Stimulated activated CD8-positive, alpha-beta memory T cell treated with anti-CD3 and anti-CD28 coated beads, Interleukin-7, amount 100 ng/mL, for 24 hours (primary cell): ENCODE measurements around the gene MAG.
A peak's percentile ranks its signal among the peaks of the same experiment; 100 is the strongest.

ENCODE experiments used
- DNase-seq: peaks from one replicate; pipeline ENCODE4 v3.0.0-alpha.2; 2020; ENCODE audit warnings: low read depth

MAG gene

GRCh38 chr19:35265126-35265899, 26.6 kb upstream of the MAG start:
- no peak for DNase-seq

- DNase-seq, result no peak
Measured at GRCh38 chr19:35265900-35266519, 26.0 kb upstream of the MAG start.

DNA sequence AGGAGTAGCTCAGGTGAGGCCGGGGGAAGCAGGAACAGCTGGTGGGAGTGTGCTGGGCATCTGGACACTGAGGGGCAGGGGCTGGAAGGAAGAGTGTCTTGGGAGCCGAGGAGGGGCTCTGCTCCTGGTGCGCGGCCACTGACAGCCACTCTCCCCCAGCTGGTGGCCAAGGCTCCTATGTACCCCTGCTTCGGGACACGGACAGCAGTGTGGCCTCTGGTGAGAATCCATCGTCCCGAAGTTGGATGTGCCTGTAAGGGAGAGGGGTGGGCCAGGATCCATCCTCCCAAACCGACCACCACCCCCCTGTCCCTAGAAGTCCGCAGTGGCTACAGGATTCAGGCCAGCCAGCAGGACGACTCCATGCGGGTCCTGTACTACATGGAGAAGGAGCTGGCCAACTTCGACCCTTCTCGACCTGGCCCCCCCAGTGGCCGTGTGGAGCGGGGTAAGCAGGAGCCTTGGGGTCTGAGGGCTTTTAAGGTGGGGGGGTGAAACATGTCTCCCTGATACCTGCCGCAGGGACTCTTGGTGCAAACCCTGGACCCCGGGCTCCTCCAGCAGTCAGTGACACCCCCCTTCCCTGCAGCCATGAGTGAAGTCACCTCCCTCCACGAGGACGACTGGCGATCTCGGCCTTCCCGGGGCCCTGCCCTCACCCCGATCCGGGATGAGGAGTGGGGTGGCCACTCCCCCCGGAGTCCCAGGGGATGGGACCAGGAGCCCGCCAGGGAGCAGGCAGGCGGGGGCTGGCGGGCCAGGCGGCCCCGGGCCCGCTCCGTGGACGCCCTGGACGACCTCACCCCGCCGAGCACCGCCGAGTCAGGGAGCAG, 25.2 kb upstream of the MAG start:
- DNase-seq, result no peak

DNA sequence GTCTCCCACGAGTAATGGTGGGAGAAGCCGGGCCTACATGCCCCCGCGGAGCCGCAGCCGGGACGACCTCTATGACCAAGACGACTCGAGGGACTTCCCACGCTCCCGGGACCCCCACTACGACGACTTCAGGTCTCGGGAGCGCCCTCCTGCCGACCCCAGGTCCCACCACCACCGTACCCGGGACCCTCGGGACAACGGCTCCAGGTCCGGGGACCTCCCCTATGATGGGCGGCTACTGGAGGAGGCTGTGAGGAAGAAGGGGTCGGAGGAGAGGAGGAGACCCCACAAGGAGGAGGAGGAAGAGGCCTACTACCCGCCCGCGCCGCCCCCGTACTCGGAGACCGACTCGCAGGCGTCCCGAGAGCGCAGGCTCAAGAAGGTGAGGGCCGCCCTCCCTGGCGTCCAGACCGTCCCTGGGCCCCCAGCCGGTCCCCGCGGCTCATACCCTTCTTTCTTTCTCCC, 24.6 kb upstream of the MAG start:
- DNase-seq, result peak; percentile 33

DNA sequence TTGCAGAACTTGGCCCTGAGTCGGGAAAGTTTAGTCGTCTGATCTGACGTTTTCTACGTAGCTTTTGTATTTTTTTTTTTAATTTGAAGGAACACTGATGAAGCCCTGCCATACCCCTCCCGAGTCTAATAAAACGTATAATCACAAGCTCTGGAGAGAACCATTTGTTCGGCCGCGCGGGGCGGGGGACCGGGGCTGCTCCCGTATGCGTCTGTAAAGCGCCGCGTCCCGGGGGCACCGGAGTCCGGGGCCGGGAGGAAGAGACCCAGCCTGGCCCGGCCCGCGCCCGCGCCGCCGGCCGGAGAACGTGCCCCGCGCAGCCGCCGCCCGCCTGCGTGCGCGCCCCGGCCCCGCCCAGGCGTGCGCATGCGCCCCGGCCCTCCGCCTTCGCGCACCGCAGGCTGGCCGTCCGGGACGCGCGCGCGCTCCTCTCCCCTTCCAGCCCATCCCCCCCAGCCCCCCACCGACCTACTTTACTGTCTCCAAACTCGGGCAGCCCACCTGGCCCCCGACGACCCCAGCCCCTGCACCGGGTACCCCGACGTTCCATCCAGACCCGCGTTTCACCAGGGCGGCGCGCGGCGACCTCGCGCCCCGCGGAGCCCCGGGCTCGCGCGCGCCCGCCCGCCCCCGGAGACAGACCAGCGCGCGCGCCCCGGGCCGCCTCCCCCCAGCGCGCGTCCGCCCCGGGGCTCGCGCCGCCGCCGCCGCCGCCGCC, 24.0 kb upstream of the MAG start:
- DNase-seq, result peak; percentile 48

DNA sequence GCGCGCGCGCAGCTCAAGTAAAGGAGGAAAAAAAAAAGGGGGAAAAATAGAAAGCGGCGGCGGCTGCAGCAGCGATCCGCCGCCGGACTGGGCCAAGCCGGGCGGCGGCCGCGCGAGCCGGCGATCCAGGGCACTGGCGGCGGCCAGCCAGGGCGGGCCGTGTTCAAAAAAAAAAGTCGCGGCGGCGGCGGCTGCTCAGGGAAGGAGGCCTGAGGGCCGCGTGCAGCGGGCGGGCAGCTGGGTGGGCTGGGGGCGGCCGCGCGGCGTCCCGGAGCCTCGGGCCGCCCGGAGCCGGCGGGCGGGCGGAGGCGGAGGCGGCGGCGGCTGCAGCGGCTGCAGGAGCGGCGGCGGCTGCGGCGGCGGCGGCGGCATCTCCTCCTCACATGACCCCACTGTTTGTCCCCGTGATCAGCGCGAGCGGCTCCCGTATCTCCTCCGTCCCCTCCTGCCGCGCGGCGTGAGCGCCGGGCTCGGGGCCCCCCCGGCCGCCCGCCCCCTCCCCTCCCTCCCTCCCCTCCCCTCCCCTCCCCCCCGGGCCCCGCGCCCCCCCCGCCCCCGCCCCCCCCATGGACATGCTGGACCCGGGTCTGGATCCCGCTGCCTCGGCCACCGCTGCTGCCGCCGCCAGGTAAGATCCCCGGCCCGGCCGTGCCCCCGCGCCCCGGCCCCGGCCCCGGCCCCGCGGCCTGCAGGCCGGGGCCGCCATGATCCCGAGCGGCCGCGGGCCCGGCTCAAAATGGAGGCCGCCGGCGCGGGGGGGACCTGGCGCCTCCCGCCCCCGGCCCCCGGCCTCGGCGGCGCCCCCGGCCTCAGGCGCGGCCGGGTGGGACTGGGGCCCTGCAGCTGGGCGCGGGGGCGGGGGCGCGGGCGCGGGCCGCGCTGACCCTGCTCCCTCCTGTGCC, 23.2 kb upstream of the MAG start, which contains the start of gene USF2:
USF2 (plus strand) TSS at position 427 of the 902 bp plus-strand sequence; CDS start at position 567, 140 bp downstream.
- no peak for DNase-seq

- peak; percentile 43 for DNase-seq
Measured at GRCh38 chr19:35269438-35270117, 22.4 kb upstream of the MAG start.

GRCh38 chr19:35270381-35270811, 21.6 kb upstream of the MAG start:
- DNase-seq, result no peak

DNA sequence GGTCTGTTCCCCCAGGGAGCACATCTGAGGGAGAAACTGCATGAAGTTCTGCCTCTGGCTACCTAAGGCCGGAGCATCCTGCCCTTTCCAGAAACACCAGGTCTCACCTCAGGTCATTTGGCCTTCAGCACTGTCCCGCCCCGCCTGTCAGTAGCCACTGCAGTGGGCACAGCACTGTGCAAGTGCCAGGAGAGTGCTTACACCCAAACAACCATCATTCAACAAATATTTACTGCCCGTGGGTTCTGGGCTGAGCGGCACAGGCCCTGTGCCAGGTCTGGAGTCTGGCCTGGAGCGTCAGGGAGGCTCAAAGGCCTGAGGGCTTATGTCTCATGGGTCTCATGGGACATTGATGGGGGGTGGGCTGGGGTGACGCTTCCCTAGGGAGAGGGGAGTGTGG, 20.4 kb upstream of the MAG start:
- no peak for DNase-seq

- DNase-seq, result no peak
Measured at GRCh38 chr19:35272122-35272719, 19.7 kb upstream of the MAG start.

- DNase-seq, result no peak
Measured at GRCh38 chr19:35272954-35273649, 18.9 kb upstream of the MAG start.

DNA sequence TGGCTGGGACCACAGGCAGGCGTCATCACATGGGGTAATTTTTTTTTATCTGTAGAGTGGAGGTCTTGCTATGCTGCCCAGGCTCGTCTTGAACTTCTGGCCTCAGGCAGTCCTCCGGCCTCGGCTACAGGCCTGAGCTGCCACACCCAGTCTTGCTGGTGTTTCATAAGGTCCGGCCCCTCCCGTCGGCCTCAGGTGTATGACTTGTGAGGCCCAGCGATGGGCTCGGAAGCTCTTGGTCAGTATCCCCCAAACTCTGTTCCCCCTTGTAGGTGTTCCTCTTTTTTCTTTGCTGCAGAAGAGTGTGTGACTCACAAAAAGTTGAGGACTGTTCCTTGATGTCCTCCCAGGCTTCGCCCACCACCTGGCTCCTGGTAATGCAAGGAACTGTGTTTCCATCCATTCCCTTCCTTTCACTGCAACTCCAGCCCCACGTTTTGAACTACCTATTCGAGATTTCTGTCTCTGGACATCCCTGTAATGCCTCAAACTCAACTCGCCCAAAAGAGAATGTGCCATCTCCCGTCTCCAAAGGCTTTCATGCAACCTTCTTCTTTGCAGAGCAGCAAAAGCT, 18.2 kb upstream of the MAG start:
- DNase-seq, result no peak

DNA sequence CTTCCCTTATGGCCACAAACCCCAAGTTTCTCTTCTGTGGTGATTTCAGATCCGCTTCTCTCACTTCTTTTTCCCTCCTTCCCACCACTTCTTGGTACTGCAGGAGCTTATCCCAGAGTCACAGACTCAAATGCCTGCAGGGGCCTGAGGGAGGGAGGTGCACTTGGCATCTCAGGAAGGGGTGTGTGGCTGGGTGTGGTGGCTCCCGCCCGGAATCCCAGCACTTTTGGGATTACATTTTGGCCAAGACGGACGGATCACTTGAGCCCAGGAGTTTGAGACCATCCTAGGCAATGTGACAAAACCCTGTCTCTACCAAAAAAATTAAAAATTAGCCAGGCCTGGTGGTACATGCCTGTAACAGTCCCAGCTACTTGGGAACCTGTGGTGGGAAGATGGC, 17.6 kb upstream of the MAG start:
- DNase-seq, result no peak

DNA sequence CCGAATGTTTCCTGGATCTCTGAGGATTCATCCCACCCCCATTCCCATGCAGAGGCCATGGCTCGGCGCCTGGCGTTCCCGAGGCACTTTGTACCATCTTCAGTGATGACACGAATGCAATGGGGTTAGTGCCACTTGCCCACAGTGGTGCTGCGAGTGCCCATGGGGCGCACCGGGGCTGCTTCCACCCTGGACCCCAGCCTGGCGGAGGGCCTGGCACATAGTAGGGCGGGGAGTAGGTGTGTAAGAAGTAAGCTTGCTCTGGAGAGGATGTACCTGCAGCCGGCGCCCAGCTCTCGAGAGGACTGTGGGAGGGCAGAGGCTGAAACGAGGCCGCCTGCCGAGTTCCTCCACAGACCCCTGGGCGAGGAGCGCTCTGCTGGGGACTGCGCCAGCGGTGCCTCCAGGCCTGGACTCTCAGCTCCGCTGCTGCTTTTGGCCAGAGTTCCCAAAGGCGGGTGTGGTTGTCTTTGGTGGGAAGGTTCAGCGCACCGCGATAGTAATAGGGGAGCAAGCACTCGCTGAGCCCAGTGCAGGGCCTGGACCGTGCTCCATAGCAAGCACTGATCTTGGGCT, 15.2 kb upstream of the MAG start:
- no peak for DNase-seq

DNA sequence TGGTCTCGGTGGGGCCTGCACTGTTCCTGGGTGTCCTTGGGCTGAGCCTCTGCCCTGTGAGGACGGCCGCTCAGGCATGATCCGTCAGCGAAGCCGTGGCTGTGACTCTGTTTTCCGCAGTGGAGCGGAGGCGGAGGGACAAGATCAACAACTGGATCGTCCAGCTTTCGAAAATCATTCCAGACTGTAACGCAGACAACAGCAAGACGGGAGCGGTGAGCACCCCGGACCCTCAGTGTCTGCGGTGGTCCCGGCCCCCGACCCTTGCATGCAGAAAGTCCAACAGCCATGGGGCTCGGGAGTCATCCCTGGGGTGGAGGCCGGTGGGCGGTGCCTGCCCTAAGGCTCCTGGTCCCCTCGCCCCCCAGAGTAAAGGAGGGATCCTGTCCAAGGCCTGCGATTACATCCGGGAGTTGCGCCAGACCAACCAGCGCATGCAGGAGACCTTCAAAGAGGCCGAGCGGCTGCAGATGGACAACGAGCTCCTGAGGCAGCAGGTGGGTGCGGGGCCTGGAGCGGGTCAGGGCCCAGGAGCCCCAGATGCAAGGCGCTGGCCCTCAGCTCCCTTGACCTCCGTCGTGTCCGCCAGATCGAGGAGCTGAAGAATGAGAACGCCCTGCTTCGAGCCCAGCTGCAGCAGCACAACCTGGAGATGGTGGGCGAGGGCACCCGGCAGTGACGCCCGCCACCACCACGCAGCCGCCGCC, 13.2 kb upstream of the MAG start:
- no peak for DNase-seq

DNA sequence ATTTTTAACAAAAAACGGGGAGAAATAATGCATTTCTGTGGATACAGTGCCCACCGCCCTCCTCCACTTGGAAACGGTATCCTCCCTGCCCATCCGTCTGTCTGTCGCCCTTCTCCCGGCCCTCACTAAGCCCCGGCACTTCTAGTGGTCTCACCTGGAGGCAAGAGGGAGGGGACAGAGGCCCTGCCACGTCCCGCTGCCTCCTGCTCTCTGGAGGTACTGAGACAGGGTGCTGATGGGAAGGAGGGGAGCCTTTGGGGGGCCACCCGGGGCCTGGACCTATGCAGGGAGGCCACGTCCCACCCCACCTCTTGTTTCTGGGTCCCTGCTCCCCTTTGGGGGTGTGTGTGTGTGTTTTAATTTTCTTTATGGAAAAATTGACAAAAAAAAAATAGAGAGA, 12.6 kb upstream of the MAG start:
- DNase-seq, result no peak

- no peak for DNase-seq
Measured at GRCh38 chr19:35279985-35280821, 11.8 kb upstream of the MAG start.
